HG02678 (cell line): ENCODE data around the gene LONP1.
A peak's percentile ranks its signal among the peaks of the same experiment; 100 is the strongest.
"Not testable (repeated sequence)": the region's sequence is repeated elsewhere in the genome, so short reads cannot be mapped to it uniquely, and the experiment has no call there.

Source experiments
- ATAC-seq: cut with Tn5 transposase; IDR thresholded peaks from one replicate; pipeline ENCODE4 v1.9.1; 2021; ENCODE audit warnings: mild to moderate bottlenecking, moderate library complexity; ENCODE audit not compliant: unreplicated experiment

The LONP1 gene

DNA sequence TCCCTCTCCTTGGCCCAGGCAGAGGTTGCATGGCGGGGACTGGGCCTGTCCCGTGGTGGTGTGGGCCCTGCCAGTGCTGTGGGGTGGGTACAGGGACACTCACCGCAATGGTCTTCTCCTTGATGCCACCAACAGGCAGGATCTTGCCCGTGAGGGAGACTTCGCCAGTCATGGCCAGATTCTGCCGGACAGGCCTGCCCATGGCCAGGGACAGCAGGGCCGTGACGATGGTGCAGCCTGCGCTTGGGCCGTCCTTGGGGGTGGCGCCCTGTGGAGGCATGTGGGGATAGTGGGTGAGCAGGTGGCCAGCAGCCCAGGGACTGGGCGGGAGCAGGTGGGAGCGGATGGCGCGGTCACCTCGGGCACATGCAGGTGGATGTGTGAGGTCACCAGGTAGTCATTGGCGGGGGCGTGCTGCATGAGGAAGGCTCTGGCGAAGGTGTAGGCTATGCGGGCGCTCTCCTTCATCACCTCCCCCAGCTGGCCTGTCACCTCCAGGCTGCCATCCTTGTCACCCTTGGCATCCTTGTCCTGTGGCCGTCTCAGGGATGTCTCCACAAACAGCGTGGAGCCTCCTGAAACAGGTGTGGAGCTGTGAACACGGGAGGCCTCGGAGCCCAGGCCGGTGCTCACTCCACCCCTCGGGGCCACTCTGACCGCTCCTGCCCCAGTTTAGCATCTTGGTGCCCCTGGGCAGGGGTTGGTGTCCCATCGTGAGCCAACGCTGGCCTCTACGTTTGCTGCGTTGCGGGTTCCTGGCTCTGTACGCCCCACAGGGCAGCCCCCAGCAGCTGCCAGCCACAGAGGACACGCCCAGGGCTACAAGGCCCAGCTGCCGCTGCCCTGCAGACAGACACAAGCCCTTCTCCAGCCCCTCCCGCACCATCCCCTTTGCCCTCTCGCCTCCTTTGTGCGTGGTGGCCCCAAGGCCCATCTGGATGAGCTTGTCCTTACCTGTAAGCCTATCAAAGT, 26.5 kb downstream of the LONP1 start:
- no peak for ATAC-seq

DNA sequence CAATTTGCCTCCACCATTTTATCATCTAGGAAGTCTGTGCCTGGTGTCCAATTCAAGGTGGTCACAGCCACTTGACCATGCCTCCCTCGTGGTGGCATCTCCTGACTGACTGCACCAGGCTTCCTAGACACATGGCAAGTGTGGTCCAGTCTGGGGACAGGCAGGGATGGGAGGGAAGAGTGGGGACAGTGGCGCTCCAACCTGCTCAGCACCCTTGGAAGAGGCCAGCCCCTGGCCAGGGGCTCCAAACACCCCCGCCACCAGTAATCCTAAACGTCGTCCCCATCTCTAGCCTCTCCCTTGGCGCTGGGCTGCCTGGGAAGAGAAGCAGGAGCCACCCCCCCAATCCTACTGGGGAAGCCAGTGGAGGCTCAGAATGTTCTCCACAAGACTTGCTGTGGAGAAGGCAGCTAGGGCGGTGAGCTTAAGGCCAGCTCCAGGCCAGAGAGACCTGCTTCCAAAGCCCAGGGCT, 27.2 kb downstream of the LONP1 start:
- no peak for ATAC-seq

GRCh38 chr19:5691822-5692722, 27.9 kb downstream of the LONP1 start:
- ATAC-seq = no peak

GRCh38 chr19:5690955-5691821, 28.8 kb downstream of the LONP1 start:
- ATAC-seq = no peak

DNA sequence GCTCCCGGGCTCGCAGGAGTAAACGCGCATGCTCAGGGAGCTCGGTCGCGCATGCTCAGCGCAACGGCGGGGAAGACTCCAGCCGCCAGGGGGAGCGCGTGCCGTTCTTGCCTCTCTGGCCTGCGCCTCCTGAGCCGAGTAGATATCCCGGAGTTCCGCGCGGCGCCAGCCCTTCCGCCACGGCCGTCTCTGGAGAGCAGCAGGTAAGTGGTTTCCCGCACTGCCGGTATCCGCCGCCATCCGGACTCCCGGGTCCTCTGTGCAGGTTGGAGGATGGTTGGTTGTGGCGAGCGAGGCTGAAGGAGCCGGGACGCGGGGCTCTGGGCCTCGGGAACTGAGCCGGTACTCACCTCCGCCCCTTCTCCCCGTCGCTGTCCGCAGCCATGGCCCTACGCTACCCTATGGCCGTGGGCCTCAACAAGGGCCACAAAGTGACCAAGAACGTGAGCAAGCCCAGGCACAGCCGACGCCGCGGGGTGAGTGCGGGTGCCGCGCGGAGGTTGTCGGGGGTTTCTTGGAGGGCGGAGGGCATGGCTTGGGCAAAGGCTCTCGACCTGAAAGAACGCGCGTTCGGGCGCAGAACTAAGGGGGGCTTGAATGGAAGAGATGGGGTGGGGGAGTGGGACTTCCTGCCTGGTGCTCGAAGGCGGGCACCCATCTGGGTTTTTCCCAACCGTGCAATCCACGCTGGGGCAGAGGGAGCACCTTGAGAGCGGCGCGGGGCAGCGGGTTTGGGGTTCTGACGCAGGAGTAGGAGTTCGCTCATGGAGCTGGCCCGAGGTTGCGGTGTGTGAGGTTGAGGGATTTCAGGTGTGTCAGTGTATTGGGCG, 29.6 kb downstream of the LONP1 start, which contains the start of gene RPL36:
RPL36 (plus strand) TSS at position 171 of the 830 bp plus-strand sequence; CDS start at position 384, 213 bp downstream.
- peak; percentile 51 for ATAC-seq

DNA sequence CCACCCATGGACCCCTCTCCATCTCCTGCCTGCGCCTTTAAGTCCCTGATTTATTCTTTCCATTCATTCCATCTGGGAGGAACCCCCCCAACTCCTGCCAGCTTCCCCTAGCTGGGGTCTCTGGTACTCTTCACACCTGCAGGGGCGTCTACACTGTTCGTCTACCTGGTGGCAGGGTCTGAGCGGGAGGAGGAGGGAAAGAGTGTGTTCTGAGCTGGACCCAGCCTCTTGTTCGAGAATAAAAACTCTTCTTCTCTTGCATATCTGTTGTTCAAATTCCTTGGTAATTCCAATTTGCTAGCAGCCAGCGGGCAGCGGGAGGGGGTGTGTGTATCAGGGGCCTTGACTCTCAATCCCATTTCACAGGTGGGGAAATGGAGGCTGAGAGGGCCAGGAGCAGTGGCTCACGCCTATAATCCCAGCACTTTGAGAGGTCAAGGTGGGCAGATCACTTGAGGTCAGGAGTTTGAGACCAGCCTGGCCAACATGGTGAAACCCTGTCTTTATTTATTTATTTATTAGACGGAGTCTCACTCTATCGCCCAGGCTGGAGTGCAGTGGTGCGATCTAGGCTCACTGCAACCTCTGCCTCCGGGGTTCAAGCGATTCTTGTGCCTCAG, 31.6 kb downstream of the LONP1 start:
- not testable (repeated sequence) for ATAC-seq

DNA sequence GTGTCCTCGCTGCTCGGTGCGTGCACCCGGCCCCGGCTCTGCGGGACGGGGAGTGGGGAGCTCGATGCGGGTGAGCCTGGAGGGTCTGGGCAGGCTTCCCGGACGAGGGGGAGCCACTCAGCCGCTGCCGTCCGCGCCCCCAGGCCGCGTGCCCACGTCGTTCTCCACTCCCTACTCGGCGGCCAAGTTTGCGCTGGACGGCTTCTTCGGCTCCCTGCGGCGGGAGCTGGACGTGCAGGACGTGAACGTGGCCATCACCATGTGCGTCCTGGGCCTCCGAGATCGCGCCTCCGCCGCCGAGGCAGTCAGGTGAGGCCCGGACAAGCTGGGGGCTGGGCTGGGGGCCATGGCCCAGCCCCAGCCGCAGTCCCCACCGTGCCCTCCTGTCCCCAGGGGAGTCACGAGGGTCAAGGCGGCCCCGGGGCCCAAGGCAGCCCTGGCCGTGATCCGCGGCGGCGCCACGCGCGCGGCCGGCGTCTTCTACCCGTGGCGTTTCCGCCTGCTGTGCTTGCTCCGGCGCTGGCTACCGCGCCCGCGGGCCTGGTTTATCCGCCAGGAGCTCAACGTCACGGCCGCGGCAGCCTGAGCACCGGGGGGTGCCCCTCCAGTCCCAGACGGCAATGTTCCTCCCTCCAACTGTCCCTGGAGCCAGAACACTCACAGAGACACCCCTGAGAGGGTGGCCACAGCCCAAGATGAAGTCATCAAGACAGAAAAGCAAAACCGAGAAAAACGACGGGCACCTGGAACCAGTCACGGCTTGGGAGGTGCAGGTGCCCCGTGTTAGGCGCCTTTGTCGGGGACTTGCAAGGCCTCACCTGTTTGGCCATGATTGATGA, 32.4 kb downstream of the LONP1 start:
- no peak for ATAC-seq

DNA sequence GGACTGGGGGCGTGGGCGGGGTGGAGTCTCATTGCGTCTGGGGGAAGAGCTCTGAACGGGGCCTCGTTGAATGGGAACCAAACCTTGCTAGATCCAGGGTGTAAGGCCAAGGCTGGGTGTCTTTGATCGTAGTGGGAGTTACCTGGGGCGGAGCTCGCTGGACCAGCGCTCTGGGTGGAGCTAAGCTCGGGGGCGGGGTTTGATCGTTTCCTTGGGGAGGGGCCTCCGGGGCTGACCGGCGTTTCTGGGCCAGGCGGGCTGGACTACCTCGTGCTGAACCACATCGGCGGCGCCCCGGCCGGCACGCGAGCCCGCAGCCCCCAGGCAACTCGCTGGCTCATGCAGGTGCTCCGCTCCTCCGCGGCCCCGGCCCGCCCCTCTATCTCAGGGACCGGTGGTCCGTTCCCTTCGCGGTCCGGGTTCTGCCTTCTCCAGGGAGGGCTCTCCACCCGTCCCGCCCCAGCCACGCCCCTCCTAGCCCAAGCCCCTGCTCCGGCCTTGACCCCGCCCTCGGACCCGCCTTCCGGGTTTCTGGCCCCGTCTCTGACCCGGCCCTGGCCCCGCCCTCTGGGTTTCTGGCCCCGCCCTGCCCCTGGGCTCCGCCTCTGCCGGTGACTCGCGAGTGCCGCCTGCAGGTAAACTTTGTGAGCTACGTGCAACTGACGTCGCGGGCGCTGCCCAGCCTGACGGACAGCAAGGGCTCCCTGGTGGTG, 33.1 kb downstream of the LONP1 start:
- ATAC-seq = peak; percentile 60

DNA sequence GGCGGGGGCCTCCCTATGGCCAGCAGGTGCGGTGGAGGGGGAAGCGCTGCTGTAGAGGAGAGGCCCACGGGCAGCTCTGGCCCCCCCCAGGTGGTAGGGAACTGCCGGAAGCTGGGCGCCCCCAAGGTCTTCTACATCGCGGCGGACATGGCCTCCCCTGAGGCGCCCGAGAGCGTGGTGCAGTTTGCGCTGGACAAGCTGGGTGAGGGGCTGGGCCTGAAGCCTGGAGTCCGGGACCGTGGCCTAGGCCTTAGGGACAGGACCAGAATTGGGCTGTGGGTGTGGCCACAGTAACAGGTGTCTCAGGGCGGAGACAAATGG, 33.7 kb downstream of the LONP1 start:
- ATAC-seq = no peak

GRCh38 chr19:5684694-5685430, 35.1 kb downstream of the LONP1 start:
- ATAC-seq = no peak

- no peak for ATAC-seq
Measured at GRCh38 chr19:5683177-5683886, 36.6 kb downstream of the LONP1 start.

- ATAC-seq = no peak
Measured at GRCh38 chr19:5682107-5682482, 37.9 kb downstream of the LONP1 start.

DNA sequence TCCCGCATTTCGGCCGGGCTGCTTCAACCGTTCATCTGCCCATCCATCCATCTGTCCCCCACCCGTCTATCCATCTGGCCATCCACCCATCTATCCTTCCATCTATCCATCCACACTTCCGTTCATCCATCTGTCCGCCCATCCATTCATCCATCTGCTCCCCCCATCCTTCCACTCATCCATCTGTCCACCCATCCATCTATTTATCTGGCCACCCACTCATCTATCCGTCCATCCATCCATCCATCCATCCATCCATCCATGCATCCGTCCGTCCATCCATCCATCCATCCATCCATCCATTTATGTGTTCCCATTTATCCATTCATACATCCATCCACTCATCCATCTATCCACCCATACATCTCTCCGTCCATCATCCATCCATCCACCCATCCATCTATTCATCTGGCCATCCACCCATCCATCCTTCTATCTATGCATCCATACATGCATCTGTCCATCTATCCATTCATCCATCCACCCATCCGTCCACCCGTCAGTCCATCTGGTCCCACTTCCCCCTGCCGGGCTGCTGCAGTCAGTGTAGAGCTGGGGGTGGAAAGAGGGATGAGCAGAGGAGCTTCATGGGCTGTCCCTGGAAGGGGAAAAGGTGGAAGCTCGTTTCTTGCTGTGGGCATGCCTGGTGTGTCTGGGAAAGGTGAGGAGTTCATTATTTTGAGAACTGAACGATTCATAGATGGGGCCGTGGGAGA, 38.4 kb downstream of the LONP1 start:
- ATAC-seq = no peak

DNA sequence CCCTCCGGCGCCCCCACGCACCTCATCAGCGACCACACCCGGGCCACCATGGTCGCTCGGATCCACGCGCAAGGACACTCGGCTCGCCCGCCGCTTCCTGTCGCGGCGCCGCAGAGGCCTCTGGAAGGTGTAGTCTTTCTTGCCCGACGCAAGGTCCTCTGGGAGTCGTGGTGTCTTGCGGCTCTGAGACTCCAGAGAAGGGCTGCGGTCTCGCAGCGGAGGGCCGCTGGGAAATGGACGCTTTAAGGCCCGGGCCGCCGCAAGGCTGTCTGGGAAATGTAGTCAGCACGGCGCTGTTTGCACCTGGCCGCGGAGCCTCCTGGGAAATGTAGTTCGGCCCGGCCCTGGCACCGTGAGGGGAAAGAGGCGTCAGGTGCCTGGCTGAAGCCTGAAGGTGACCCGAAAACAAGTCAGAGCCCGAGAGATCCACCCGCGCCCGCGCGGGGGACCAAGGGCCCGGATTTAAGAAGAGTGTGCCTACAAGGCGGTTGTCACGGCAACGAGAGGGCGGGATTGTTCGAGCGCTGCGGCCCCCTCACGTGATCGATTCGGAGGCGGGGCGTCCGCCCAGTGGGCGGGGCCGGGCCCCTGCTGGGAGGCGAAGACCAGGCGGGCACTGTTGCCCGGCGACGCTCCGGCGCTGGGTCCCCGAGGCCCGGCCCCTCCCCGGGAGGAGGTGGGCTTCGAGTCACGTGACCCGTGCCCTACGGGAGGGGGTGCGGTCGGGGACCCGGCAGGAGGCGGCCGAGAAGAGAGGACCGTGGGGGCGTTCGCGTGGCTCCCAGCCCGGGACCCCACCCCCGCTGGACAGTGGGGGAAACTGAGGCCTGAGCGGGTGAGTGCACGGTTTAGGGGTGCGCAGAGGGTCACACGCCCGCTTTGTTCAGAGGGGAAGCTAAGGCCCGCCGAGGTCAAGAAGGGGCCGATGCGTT, 39.2 kb downstream of the LONP1 start, which contains the start of the genes HSD11B1L and MICOS13:
HSD11B1L (plus strand) TSS at position 591 of the 932 bp plus-strand sequence. CDS start 3,806 bp downstream, outside the sequence.
MICOS13 (minus strand) TSS at position 80 of the 932 bp plus-strand sequence; CDS start at position 50, 30 bp downstream.
- peak; percentile 87 for ATAC-seq
